Thoracic aorta (tissue), 2 donors: ENCODE results near the gene PIEZO2. TPM values are rescaled to one million over a fixed set of nuclear protein-coding genes. Genes with fewer than 3 reads are reported as not detected.
"Not testable (repeated sequence)": the region's sequence is repeated elsewhere in the genome, so short reads cannot be mapped to it uniquely, and the experiment has no call there.

Experiments
- ATAC-seq: fragments of 150-250 bp; one replicate; pipeline ENCODE4 v1.8.0; 2017; ENCODE audit warnings: low read depth; ENCODE audit not compliant: insufficient number of reproducible peaks, low FRiP score
- DNase-seq: peaks from one replicate; pipeline ENCODE4 v3.0.0-alpha.2; 2020; ENCODE audit warnings: low spot score
- H3K27ac ChIP-seq, 2 donors: fragments of 200-600 bp; sonication (generic); 1 replicate in 1 of 2; 2 replicates in 1 of 2; pipeline ENCODE4 v1.5.1; 2016; ENCODE audit warnings: mild to moderate bottlenecking in 2 of 2, moderate library complexity in 2 of 2
- H3K27me3 ChIP-seq: fragments of 200-600 bp; sonication (generic); replicated peaks from 2 replicates; pipeline ENCODE4 v1.6.0; 2016; ENCODE audit warnings: mild to moderate bottlenecking; ENCODE audit not compliant: insufficient read depth
- H3K36me3 ChIP-seq: fragments of 200-600 bp; sonication (generic); one replicate; pipeline ENCODE4 v1.5.1; 2016
- H3K4me1 ChIP-seq, 2 donors: fragments of 200-600 bp; sonication (generic); 1 replicate in 1 of 2; 2 replicates in 1 of 2; pipeline versions ENCODE4 v1.5.1 to v1.6.0; 2016; ENCODE audit warnings: low read depth in 2 of 2, mild to moderate bottlenecking in 1 of 2; ENCODE audit not compliant: control insufficient read depth in 1 of 2
- H3K4me3 ChIP-seq: fragments of 200-600 bp; sonication (generic); 2 replicates; pipeline ENCODE4 v1.5.1; 2016; ENCODE audit warnings: mild to moderate bottlenecking
- H3K9me3 ChIP-seq: fragments of 200-600 bp; sonication (generic); 2 replicates; pipeline ENCODE4 v1.5.1; 2016
- CTCF ChIP-seq: fragments of 200-600 bp; sonication (generic); IDR thresholded peaks from one replicate; pipeline ENCODE4 v1.5.1; 2019; ENCODE audit warnings: antibody characterized with exemption
- total RNA-seq, 2 donors: library from RNA; depleted of rRNA; stranded (reverse); fragments of >200 nt; gene quantifications; one replicate each; pipeline versions ENCODE4 v1.1.0 to v1.2.3, GENCODE V29; 2016

The PIEZO2 gene
- total RNA-seq, 2 donors from 2014 or later: 8.3 to 10.3 TPM

GRCh38 chr18:11146238-11146946, 3.0 kb downstream of the PIEZO2 start:
- H3K4me1 ChIP-seq: peaks cover 3 to 13% of the 10 kb centered on the region in 2 donors
- no peaks in the 10 kb centered on the region for H3K27me3 ChIP-seq
- no peaks in the 10 kb centered on the region for H3K36me3 ChIP-seq
- no peak for ATAC-seq
- H3K9me3 ChIP-seq: no peaks in the 10 kb centered on the region
- no peak overlapping the region for H3K4me3 ChIP-seq
- DNase-seq: no peak
- no peak for TF ChIP-seq CTCF
- H3K27ac ChIP-seq: no peak overlapping the region

GRCh38 chr18:11145413-11146191, 3.8 kb downstream of the PIEZO2 start:
- no peak for DNase-seq
- no peaks in the 10 kb centered on the region for H3K9me3 ChIP-seq
- H3K4me3 ChIP-seq: no peak overlapping the region
- H3K27me3 ChIP-seq: no peaks in the 10 kb centered on the region
- H3K36me3 ChIP-seq: no peaks in the 10 kb centered on the region
- peaks cover 3 to 13% of the 10 kb centered on the region in 2 donors for H3K4me1 ChIP-seq
- no peak overlapping the region for H3K27ac ChIP-seq
- no peak for ATAC-seq
- no peak for TF ChIP-seq CTCF

GRCh38 chr18:11137400-11137799, 12.0 kb downstream of the PIEZO2 start:
- DNase-seq: no peak
- no peaks in the 10 kb centered on the region for H3K9me3 ChIP-seq
- no peaks in the 10 kb centered on the region for H3K27me3 ChIP-seq
- peaks cover 5 to 30% of the 10 kb centered on the region in 2 donors for H3K4me1 ChIP-seq
- no peak for ATAC-seq
- no peak for TF ChIP-seq CTCF
- no peaks in the 10 kb centered on the region for H3K36me3 ChIP-seq
- no peak overlapping the region for H3K4me3 ChIP-seq
- no peak overlapping the region for H3K27ac ChIP-seq

GRCh38 chr18:11136241-11136640, 13.1 kb downstream of the PIEZO2 start:
- no peak for ATAC-seq
- Histone ChIP-seq H3K4me1 (peaks cover 5 to 30% of the 10 kb centered on the region in 2 donors), H3K36me3 (no peaks in the 10 kb centered on the region), H3K4me3 (no peak overlapping the region), H3K27ac (no peak overlapping the region), H3K9me3 (no peaks in the 10 kb centered on the region), H3K27me3 (no peaks in the 10 kb centered on the region)
- TF ChIP-seq CTCF: no peak
- no peak for DNase-seq

GRCh38 chr18:11134940-11135339, 14.4 kb downstream of the PIEZO2 start:
- no peak overlapping the region for H3K4me3 ChIP-seq
- H3K9me3 ChIP-seq: no peaks in the 10 kb centered on the region
- no peaks in the 10 kb centered on the region for H3K27me3 ChIP-seq
- TF ChIP-seq CTCF: no peak
- no peak for DNase-seq
- ATAC-seq: no peak
- H3K27ac ChIP-seq: no peak overlapping the region
- peaks cover 5 to 30% of the 10 kb centered on the region in 2 donors for H3K4me1 ChIP-seq
- no peaks in the 10 kb centered on the region for H3K36me3 ChIP-seq

GRCh38 chr18:11129059-11129458, 20.3 kb downstream of the PIEZO2 start:
- not testable (repeated sequence) for DNase-seq, H3K4me3 ChIP-seq, H3K9me3 ChIP-seq, H3K27ac ChIP-seq, H3K27me3 ChIP-seq, ATAC-seq, H3K4me1 ChIP-seq, H3K36me3 ChIP-seq
